Esophagus muscularis mucosa (tissue), 4 donors: ENCODE measurements around the gene NDUFV1.

Experiments
- CTCF ChIP-seq, 3 experiments: fragments of 200-600 bp in 2 of 3; fragments of 450-650 bp in 1 of 3; sonication (generic) in 2 of 3; IDR thresholded peaks; one replicate each; pipeline ENCODE4 v1.5.1; 2017 to 2019; ENCODE audit warnings: antibody characterized with exemption in 3 of 3, mild to moderate bottlenecking in 2 of 3, moderate library complexity in 1 of 3
- EP300 ChIP-seq: sonication (generic); formaldehyde crosslinking; IDR thresholded peaks from one replicate; pipeline ENCODE4 v1.6.1; 2017; ENCODE audit warnings: antibody characterized with exemption
- POLR2A ChIP-seq: fragments of 450-650 bp; IDR thresholded peaks from one replicate; pipeline ENCODE4 v1.6.1; 2017; ENCODE audit warnings: antibody characterized with exemption, moderate library complexity, mild to moderate bottlenecking, low read depth

GRCh38 chr11:67584881-67585873 is 21.6 kb upstream of the NDUFV1 start:
- no peak for TF ChIP-seq CTCF (IDR thresholded peaks at IDR 0.05)
- no peak for TF ChIP-seq EP300
- no peak for TF ChIP-seq POLR2A
